GM12878 (cell line): Measurements from ENCODE around the gene EVPLL. TPM values are rescaled to one million over a fixed set of nuclear protein-coding genes. Genes with fewer than 3 reads are reported as not detected.

Experiments
- BHLHE40 ChIP-seq, 2 experiments: fragments of 450-650 bp in 1 of 2; IDR thresholded peaks; 2 replicates each; pipeline ENCODE4 v1.6.1; 2011 to 2017; ENCODE audit warnings: low read depth in 2 of 2, borderline replicate concordance in 1 of 2, improper control_type of control experiment in 1 of 2, low read length in 1 of 2, mild to moderate bottlenecking in 1 of 2
- LARP7 ChIP-seq: fragments of 450-650 bp; IDR thresholded peaks from 2 replicates; pipeline ENCODE4 v1.6.1; 2017; ENCODE audit warnings: mild to moderate bottlenecking
- POLR2AphosphoS5 ChIP-seq: IDR thresholded peaks from 2 replicates; pipeline ENCODE4 v1.6.1; 2011; ENCODE audit warnings: mild to moderate bottlenecking, low read length, inconsistent platforms
- RUNX3 ChIP-seq: IDR thresholded peaks from 2 replicates; pipeline ENCODE4 v1.6.1; 2012; ENCODE audit warnings: low read length, inconsistent platforms
- SP1 ChIP-seq: IDR thresholded peaks from one replicate; pipeline ENCODE4 v1.6.1; 2011; ENCODE audit warnings: low read depth, low read length
- SPI1 ChIP-seq: IDR thresholded peaks from 2 replicates; pipeline ENCODE4 v1.6.1; 2011; ENCODE audit warnings: low read depth, mild to moderate bottlenecking, low read length, moderate library complexity, borderline replicate concordance; ENCODE audit not compliant: insufficient read depth
- STAT1 ChIP-seq: fragments of 450-650 bp; conservative IDR thresholded peaks from 2 replicates; pipeline ENCODE4 v1.6.1; 2014; ENCODE audit warnings: antibody characterized with exemption, mild to moderate bottlenecking
- polyA plus RNA-seq, 11 experiments: library from polyadenylated mRNA; depleted of rRNA in 4 of 11; unstranded in 6 of 11; stranded (reverse) in 5 of 11; fragments of >200 nt; fragmentation: Nextera tagmentation in 4 of 11; fragmentation: Illumina TruSeq in 1 of 11; extraction: Ambion mirVana in 4 of 11; extraction: Trizol in 1 of 11; gene quantifications; 1 replicate in 1 of 11; 2 replicates in 10 of 11; pipeline versions ENCODE4 v1.2.1 to v1.2.3, GENCODE V29; 2011 to 2016; ENCODE audit warnings: inconsistent platforms in 2 of 11, missing spikeins in 2 of 11, low read depth in 1 of 11
- total RNA-seq, 4 experiments: library from RNA; depleted of rRNA in 3 of 4; stranded (reverse); fragments of >200 nt in 3 of 4; fragmentation: Illumina TruSeq in 1 of 4; extraction: Trizol in 1 of 4; gene quantifications; 2 replicates each; pipeline versions ENCODE4 v1.2.1 to v1.2.3, GENCODE V29; 2013 to 2021
- TF ChIP-seq, protein P1 (sequence below): fragments of 450-650 bp; formaldehyde crosslinking; IDR thresholded peaks from 2 replicates; pipeline ENCODE4 v1.4.0; 2022; ENCODE audit warnings: mild to moderate bottlenecking, moderate library complexity
- TF ChIP-seq, protein P2 (sequence below): fragments of 450-650 bp; IDR thresholded peaks from 2 replicates; pipeline ENCODE4 v1.6.1; 2017; ENCODE audit warnings: mild to moderate bottlenecking, moderate library complexity
- TF ChIP-seq, protein P3 (sequence below): fragments of 450-650 bp; IDR thresholded peaks from 2 replicates; pipeline ENCODE4 v1.6.1; 2017; ENCODE audit warnings: antibody characterized with exemption, mild to moderate bottlenecking, moderate library complexity

The EVPLL gene
- total and polyA plus RNA-seq, 10 of the 15 experiments (the other 5 are each of a cell fraction or from before 2014, with no cell fraction given): not detected

DNA sequence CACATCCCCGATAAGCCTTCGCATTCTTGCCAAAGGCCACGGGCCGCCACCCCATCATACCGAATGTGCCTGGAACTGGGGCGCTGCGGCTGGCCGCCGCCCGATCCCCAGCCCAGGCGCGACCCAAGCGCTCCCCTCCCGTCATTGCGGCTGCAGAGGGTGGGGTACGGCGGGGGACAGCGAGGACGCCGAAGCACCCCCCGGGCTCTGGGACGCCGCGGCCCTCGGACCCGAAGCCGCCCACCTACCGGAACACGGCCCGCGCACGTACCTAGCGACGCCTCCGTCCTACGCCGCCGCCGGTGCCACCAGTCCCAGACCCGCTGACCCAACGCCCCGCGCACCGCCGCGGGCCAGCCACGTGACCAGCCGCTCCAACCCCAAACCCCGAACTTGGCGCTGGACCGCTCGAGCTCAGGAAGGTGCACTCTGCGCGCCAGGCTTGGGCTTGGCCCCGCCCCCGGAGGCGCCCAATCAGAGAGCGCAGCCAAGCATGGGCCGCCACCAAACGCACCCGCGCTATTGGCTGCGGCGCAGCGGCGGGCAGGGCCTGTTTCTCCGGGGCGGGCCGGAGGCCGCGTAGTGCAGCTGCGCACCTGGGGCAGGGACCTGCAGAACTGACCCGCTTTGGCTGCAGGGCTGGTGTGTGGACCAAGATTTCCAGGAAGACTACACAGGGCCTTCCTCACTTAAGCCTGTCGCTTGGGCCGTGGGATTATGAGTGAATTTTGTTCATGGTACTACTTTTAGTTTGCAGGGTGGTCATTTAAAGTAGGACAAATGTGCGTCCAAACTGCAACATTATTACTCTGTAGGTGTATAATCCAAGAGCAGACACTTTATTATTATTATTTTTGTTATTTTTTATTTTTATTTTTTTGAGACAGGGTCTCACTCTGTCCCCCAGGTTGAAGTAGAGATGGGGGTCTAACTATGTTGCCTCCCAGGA, 14.2 kb upstream of the EVPLL start, which contains the start of gene SHMT1 (continued):
- TF ChIP-seq, protein P1, sequence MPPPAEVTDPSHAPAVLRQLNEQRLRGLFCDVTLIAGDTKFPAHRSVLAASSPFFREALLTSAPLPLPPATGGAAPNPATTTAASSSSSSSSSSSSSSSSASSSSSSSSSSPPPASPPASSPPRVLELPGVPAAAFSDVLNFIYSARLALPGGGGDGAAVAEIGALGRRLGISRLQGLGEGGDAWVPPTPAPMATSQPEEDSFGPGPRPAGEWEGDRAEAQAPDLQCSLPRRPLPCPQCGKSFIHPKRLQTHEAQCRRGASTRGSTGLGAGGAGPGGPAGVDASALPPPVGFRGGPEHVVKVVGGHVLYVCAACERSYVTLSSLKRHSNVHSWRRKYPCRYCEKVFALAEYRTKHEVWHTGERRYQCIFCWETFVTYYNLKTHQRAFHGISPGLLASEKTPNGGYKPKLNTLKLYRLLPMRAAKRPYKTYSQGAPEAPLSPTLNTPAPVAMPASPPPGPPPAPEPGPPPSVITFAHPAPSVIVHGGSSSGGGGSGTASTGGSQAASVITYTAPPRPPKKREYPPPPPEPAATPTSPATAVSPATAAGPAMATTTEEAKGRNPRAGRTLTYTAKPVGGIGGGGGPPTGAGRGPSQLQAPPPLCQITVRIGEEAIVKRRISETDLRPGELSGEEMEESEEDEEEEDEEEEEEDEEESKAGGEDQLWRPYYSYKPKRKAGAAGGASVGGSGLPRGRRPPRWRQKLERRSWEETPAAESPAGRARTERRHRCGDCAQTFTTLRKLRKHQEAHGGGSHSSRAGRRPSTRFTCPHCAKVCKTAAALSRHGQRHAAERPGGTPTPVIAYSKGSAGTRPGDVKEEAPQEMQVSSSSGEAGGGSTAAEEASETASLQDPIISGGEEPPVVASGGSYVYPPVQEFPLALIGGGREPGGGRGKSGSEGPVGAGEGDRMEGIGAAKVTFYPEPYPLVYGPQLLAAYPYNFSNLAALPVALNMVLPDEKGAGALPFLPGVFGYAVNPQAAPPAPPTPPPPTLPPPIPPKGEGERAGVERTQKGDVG (CRISPR knock-in tag): no peak
- peak in 1 of 2 experiments; percentile 79; a peak in 2 of 4 replicates for TF ChIP-seq BHLHE40 (IDR thresholded peaks at IDR 0.05; ENCODE audit: borderline replicate concordance in 1 of 2, low read depth in 2 of 2, low read length in 1 of 2)
- no peak for TF ChIP-seq SPI1
- peak; percentile 84 for TF ChIP-seq LARP7
- TF ChIP-seq RUNX3: 0 out of 2 replicates have a peak, but pooled peaks have one; percentile 3
- TF ChIP-seq, protein P2, sequence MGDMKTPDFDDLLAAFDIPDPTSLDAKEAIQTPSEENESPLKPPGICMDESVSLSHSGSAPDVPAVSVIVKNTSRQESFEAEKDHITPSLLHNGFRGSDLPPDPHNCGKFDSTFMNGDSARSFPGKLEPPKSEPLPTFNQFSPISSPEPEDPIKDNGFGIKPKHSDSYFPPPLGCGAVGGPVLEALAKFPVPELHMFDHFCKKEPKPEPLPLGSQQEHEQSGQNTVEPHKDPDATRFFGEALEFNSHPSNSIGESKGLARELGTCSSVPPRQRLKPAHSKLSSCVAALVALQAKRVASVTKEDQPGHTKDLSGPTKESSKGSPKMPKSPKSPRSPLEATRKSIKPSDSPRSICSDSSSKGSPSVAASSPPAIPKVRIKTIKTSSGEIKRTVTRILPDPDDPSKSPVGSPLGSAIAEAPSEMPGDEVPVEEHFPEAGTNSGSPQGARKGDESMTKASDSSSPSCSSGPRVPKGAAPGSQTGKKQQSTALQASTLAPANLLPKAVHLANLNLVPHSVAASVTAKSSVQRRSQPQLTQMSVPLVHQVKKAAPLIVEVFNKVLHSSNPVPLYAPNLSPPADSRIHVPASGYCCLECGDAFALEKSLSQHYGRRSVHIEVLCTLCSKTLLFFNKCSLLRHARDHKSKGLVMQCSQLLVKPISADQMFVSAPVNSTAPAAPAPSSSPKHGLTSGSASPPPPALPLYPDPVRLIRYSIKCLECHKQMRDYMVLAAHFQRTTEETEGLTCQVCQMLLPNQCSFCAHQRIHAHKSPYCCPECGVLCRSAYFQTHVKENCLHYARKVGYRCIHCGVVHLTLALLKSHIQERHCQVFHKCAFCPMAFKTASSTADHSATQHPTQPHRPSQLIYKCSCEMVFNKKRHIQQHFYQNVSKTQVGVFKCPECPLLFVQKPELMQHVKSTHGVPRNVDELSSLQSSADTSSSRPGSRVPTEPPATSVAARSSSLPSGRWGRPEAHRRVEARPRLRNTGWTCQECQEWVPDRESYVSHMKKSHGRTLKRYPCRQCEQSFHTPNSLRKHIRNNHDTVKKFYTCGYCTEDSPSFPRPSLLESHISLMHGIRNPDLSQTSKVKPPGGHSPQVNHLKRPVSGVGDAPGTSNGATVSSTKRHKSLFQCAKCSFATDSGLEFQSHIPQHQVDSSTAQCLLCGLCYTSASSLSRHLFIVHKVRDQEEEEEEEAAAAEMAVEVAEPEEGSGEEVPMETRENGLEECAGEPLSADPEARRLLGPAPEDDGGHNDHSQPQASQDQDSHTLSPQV: no peak
- TF ChIP-seq STAT1: no peak
- peak; percentile 48; the same call in 1 of the 2 replicates for TF ChIP-seq POLR2AphosphoS5
- TF ChIP-seq, protein P3, sequence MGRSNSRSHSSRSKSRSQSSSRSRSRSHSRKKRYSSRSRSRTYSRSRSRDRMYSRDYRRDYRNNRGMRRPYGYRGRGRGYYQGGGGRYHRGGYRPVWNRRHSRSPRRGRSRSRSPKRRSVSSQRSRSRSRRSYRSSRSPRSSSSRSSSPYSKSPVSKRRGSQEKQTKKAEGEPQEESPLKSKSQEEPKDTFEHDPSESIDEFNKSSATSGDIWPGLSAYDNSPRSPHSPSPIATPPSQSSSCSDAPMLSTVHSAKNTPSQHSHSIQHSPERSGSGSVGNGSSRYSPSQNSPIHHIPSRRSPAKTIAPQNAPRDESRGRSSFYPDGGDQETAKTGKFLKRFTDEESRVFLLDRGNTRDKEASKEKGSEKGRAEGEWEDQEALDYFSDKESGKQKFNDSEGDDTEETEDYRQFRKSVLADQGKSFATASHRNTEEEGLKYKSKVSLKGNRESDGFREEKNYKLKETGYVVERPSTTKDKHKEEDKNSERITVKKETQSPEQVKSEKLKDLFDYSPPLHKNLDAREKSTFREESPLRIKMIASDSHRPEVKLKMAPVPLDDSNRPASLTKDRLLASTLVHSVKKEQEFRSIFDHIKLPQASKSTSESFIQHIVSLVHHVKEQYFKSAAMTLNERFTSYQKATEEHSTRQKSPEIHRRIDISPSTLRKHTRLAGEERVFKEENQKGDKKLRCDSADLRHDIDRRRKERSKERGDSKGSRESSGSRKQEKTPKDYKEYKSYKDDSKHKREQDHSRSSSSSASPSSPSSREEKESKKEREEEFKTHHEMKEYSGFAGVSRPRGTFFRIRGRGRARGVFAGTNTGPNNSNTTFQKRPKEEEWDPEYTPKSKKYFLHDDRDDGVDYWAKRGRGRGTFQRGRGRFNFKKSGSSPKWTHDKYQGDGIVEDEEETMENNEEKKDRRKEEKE: no peak
- TF ChIP-seq SP1: peak; percentile 71
